ENCODE results near the gene GKN2.

Gene GKN2, protein sequence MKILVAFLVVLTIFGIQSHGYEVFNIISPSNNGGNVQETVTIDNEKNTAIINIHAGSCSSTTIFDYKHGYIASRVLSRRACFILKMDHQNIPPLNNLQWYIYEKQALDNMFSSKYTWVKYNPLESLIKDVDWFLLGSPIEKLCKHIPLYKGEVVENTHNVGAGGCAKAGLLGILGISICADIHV

GRCh38 chr2:68952887-68953521 lies at the start of gene GKN2:
Gene GKN2 (minus strand): TSS chr2:68952893. CDS start chr2:68952861, 32 bp downstream.
- DNase-seq (ENCODE audit: low read depth in 2 of 2): no peak

DNA sequence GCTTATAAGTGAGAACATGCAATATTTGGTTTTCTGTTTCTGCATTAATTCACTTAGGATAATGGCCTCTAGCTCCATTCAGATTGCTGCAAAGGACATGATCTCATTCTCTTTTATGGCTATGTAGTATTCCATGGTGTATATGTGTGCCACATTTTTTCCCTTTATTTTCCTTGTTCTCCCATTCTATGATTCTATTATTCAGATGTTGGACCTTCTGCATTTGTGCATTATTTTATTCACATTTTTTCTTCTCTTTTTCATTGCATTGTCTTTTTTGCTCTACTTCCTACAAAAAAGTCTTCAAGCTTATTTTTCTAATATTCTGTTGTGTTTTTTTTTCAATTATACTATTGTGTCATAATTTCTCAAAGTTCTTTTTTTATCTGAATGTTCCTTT lies 49.2 kb upstream of the GKN2 start:
- DNase-seq (ENCODE audit: low read depth in 2 of 2): no peak

DNA sequence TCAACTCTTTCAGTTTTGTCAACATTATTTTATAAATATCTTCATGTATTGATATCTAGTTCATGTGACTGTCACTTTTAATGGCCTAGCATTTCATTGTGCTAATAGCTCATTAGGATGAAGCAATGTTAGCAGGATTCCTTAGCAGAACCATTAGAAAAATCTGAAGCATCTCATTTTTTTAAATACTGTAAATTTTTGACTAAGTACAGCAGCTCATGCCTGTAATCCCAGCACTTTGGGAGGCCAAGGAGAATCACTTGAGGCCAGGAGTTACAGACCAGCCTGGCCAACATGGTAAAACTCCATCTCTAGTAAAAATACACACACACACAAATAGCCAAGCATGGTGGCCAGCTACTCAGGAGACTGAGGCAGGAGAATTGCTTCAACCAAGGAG lies 44.7 kb upstream of the GKN2 start:
- DNase-seq (ENCODE audit: low read depth in 2 of 2): no peak

DNA sequence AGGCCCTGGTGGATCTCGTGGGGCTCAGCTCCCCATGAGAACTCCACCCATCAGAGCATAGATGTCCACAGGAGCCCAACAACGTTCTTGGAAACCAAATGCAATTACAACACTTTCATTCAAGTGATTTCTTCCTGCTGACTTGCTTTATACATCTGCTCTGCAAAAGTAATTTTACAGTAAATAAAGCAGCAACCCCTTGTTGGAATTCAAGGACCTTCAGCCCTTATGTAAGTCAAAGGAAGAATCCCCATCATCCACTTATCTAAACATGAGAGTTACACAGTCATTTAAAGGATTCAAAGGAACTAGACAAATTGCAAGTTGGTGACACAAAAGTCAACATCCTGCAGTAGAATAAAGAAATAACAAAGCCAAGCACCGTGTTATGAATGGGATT lies 43.2 kb upstream of the GKN2 start:
- DNase-seq (ENCODE audit: low read depth in 2 of 2): no peak

- DNase-seq (ENCODE audit: low read depth in 2 of 2): no peak
These were observed 42.2 kb upstream of the GKN2 start for GRCh38 chr2:68994864-68995263.

- DNase-seq (ENCODE audit: low read depth in 2 of 2): no peak
These were observed 41.0 kb upstream of the GKN2 start for GRCh38 chr2:68993660-68994059.

GRCh38 chr2:68992933-68993332 lies 40.2 kb upstream of the GKN2 start:
- no peak for DNase-seq (ENCODE audit: low read depth in 2 of 2)

- no peak for DNase-seq (ENCODE audit: low read depth in 2 of 2)
These were observed 39.6 kb upstream of the GKN2 start for GRCh38 chr2:68992341-68992740.

- no peak for DNase-seq (ENCODE audit: low read depth in 2 of 2)
These were observed 36.3 kb upstream of the GKN2 start for GRCh38 chr2:68989035-68989434.

- DNase-seq (ENCODE audit: low read depth in 2 of 2): no peak
These were observed 34.4 kb upstream of the GKN2 start for GRCh38 chr2:68987021-68987503.

DNA sequence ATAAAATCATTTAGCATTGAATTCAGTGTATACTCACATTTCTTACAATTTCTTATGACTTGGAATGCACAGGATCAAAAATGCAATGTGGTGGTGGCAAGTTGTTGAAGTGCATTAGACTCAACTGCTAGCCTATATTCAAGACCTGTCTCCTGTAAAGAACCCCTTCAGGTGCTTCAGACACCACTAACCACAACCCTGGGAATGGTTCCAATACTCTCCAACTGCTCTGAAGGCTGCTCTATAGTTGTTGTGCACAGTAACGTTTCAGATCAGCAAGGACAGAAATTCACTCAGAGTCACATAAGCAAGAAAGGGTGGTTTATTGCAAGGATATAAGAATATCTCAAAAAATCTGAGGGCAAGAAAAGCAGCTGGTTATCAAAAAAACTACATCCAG lies 28.3 kb upstream of the GKN2 start:
- no peak for DNase-seq (ENCODE audit: low read depth in 2 of 2)

DNA sequence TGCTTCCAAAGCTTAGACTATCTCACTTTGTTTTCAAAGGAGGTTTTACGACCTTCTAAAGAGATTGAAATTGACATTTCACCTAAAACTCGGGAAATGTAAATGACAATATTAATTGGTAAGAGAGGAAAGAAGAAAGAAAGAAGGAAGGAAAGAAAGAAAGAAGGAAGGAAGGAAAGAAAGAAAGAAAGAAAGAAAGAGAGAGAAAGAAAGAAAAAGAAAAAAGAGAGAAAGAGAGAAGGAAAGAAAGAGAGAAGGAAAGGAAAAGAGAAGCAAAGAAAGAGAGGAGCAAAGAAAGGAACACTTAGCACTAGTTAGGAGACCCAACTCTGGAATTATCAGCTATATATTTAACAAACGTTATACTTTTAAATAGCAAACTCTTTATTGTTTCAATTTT lies 25.4 kb upstream of the GKN2 start:
- DNase-seq (ENCODE audit: low read depth in 2 of 2): no peak

- no peak for DNase-seq (ENCODE audit: low read depth in 2 of 2)
These were observed 24.8 kb upstream of the GKN2 start for GRCh38 chr2:68977453-68977852.

GRCh38 chr2:68975844-68976243 lies 23.2 kb upstream of the GKN2 start:
- DNase-seq (ENCODE audit: low read depth in 2 of 2): no peak

DNA sequence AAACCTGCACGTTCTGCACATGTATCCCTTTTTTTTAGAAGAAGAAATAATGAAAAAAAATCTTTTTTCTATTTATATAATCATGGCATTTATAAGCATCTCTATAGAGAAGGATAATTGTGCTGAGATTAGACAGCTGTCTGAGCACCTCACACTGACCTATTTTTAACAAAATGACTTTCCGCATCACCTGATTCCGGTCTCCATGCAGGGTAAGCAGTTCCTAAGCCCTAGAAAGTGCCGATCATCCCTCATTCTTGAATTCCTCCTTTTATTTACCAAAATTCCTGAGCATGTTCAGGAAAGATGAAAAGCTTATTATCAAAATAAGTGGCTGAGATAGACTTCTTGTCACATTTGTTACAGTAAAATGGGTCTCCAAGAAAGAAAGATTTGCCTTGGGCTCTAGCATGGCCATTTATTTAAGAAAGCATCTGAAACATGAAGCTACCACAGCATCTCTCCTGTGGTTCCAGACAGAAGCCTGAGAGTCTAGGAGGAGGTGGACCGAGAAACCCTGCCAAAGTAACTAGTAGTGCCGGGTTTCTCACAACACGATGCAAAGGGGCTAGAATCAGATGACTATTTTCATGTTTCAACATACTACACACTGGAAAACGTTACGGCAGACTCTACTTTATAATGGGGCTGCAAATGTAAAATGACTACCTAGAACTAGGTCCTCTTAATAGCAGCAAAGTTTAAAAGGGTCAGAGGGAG lies 22.4 kb upstream of the GKN2 start:
- DNase-seq (ENCODE audit: low read depth in 2 of 2): no peak

DNA sequence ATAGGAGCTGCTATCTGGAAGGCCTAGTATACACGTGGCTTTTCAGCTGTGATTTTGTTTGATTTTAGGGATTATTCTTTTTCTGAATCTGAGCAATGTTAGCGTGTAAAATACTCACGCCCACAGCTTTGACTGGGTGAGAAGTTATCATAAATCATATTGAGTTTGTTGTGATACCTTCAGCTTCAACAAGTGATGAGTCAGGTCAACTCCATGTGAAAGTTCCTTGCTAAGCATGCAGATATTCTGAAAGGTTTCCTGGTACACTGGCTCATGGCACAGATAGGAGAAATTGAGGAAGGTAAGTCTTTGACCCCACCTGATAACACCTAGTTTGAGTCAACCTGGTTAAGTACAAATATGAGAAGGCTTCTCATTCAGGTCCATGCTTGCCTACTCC lies 21.6 kb upstream of the GKN2 start, which contains the start of gene GKN1:
Gene GKN1, plus strand, starts transcription at position 386 of the 400 bp plus-strand sequence. CDS start 42 bp downstream, outside the sequence.
- no peak for DNase-seq (ENCODE audit: low read depth in 2 of 2)

GRCh38 chr2:68971591-68972231 lies 19.0 kb upstream of the GKN2 start:
- DNase-seq (ENCODE audit: low read depth in 2 of 2): no peak

DNA sequence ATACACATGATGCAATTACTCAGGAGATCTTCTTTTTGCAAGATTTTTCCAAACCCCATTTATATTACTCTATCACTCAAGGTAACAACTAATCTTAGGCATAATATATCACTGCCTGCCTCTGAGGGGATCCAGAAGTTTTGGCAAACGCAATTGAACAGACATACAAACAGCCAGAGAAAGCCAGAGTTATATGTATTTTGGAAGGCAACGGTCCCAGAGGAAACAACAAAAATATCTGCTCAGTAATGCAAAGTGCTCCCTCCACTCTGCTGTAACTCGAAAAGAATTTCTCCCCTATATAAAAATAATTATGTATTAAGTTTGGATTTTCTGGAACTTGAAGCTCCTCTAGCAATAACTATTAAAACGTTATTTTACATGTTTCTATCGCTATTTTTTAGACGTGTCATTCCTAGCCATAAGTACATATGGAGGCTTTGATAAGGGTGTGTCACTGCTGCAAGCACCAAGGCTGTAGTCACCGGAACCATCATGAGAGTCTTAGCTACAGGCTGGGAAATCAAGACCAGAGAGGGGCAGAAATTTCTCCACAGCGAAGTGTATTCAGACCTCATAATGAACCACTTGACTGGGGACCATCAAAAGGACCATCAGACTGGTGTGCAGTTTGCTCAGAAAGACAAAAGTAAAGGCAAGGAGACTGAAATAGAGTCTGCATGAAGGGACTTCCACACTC lies 18.0 kb upstream of the GKN2 start:
- no peak for DNase-seq (ENCODE audit: low read depth in 2 of 2)

DNA sequence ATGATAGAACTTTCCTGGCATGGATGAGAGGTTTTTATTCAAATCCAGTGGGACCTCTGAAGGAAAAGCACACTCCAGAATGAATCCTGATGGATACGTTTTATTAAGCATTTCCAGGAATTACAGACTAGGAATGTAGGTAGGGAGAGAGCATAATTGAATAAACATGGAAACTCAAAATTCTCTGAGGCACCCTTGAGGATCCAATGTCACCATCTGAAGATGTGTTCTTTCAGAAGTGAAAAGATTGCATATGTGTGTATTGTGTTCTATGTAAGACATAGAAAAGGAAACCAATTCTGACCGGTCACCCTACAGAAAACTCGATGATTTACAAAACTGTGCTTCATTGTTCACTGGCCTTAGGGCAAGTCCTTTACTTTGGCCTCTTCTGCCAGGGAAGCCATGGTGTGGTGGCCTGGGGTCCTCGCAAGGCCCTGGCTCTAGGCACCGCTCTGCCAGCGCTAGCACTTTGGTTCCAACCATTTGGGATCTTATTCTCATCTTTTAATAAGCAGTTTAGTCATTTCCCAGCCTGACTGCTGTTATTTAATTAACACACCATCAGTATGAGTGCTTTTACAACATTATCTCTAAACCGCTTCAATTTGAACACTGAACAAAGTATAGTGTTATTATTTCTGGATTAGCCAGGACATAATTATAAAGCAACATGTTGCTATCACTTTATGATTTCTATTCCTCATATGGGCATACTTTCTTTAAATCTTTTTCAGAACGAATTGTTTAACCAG lies 17.2 kb upstream of the GKN2 start:
- no peak for DNase-seq (ENCODE audit: low read depth in 2 of 2)

- no peak for DNase-seq (ENCODE audit: low read depth in 2 of 2)
These were observed 15.5 kb upstream of the GKN2 start for GRCh38 chr2:68968221-68968620.

- no peak for DNase-seq (ENCODE audit: low read depth in 2 of 2)
These were observed 11.6 kb upstream of the GKN2 start for GRCh38 chr2:68964282-68964681.

Measured in stimulated activated CD4-positive, alpha-beta T cell treated with anti-CD3 and anti-CD28 coated beads, Interleukin-4, amount 100 ng/mL, for 48 hours (primary cell).